HCT116 (cell line): ENCODE results near the gene GFY. TPM values are rescaled to one million over a fixed set of nuclear protein-coding genes. Genes with fewer than 3 reads are reported as not detected.

Experiments used
- ATAC-seq: fragments of 200-7000 bp; cut with Tn5 transposase; 2 replicates; pipeline ENCODE4 v1.9.1; 2020; ENCODE audit warnings: mild to moderate bottlenecking, moderate library complexity
- BruUV-seq: library from RNA; stranded (reverse); fragments of 400-500 nt; replicated peaks from 2 replicates; lab custom pipeline; 2021; lab: Mats Ljungman, UMichigan
- CTCF ChIA-PET: fragments of 300-600 bp; sonication (Branson Sonifier 250); formaldehyde crosslinking; loops from one replicate; lab custom pipeline; 2021; ENCODE audit warnings: antibody characterized with exemption; lab: Charles Lee
- POLR2A ChIA-PET: fragments of 300-600, 350-600 bp; sonication (Branson Sonifier 250); formaldehyde crosslinking; loops from one replicate; lab custom pipeline; 2021; ENCODE audit warnings: antibody characterized with exemption; lab: Charles Lee
- RAD21 ChIA-PET, 2 experiments: fragments of 300-600 bp; sonication (Branson Sonifier 250); formaldehyde crosslinking; loops; one replicate each; lab custom pipeline; 2023; ENCODE audit warnings: low total read pairs in 2 of 2; ENCODE audit not compliant: uncharacterized antibody in 2 of 2, unreplicated experiment in 2 of 2, low non-redundant PET in 1 of 2; lab: Charles Lee
- DNase-seq: peaks from one replicate; pipeline ENCODE4 v3.0.0-alpha.2; 2010; ENCODE audit warnings: low read depth, low spot score
- H2AFZ ChIP-seq: fragments of 200-600 bp; shearing (Covaris generic), sonication (generic); 2 replicates; pipeline ENCODE4 v1.6.1; 2017; ENCODE audit warnings: low read depth, mixed run types, mixed read lengths, antibody characterized with exemption, low read length; ENCODE audit not compliant: poor library complexity, severe bottlenecking
- H3K27ac ChIP-seq: 2 replicates; pipeline ENCODE4 v1.5.1; 2012; ENCODE audit warnings: low read depth, low read length
- H3K27me3 ChIP-seq: fragments of 200-600 bp; sonication (generic); 2 replicates; pipeline ENCODE4 v1.6.1; 2016; ENCODE audit warnings: mixed run types, low read length, mixed read lengths; ENCODE audit not compliant: insufficient read depth
- H3K36me3 ChIP-seq, 2 experiments: fragments of 200-500 bp in 1 of 2; fragments of 200-600 bp in 1 of 2; sonication (Bioruptor generic) in 1 of 2; sonication (generic) in 1 of 2; 2 replicates each; pipeline versions ENCODE4 v1.5.1 to v1.6.1; 2014 to 2016; ENCODE audit warnings: low read length in 2 of 2, inconsistent platforms in 1 of 2, mixed read lengths in 1 of 2, mixed run types in 1 of 2; ENCODE audit not compliant: insufficient read depth in 2 of 2, control insufficient read depth in 1 of 2
- H3K4me1 ChIP-seq, 2 experiments: fragments of 200-600 bp in 1 of 2; sonication (generic) in 1 of 2; 2 replicates each; pipeline versions ENCODE4 v1.5.1 to v1.6.1; 2012 to 2017; ENCODE audit warnings: low read length in 2 of 2, inconsistent platforms in 1 of 2, mild to moderate bottlenecking in 1 of 2, mixed read lengths in 1 of 2, mixed run types in 1 of 2, moderate library complexity in 1 of 2; ENCODE audit not compliant: insufficient read depth in 2 of 2, control insufficient read depth in 1 of 2
- H3K4me2 ChIP-seq: fragments of 200-600 bp; sonication (generic); 2 replicates; pipeline ENCODE4 v1.6.1; 2017; ENCODE audit warnings: mixed run types, low read length, mixed read lengths
- H3K4me3 ChIP-seq, 2 experiments: fragments of 200-600 bp in 1 of 2; sonication (generic) in 1 of 2; replicated peaks in 1 of 2; 2 replicates each; pipeline ENCODE4 v1.5.1; 2011 to 2016; ENCODE audit warnings: low read length in 2 of 2, control low read depth in 1 of 2, low read depth in 1 of 2, mild to moderate bottlenecking in 1 of 2, mixed read lengths in 1 of 2, mixed run types in 1 of 2
- H3K79me2 ChIP-seq: fragments of 200-600 bp; sonication (generic); 2 replicates; pipeline ENCODE4 v1.6.1; 2017; ENCODE audit warnings: mild to moderate bottlenecking, mixed run types, low read length, moderate library complexity, mixed read lengths; ENCODE audit not compliant: insufficient read depth
- H3K9ac ChIP-seq: fragments of 200-600 bp; sonication (generic); 2 replicates; pipeline ENCODE4 v1.6.1; 2016; ENCODE audit warnings: low read length, mixed read lengths
- H3K9me2 ChIP-seq: fragments of 200-600 bp; sonication (generic), shearing (Covaris generic); 2 replicates; pipeline ENCODE4 v1.6.1; 2017; ENCODE audit warnings: mixed run types, mild to moderate bottlenecking, moderate library complexity; ENCODE audit not compliant: insufficient read depth
- H3K9me3 ChIP-seq, 2 experiments: fragments of 200-500 bp in 1 of 2; fragments of 200-600 bp in 1 of 2; sonication (Bioruptor generic) in 1 of 2; sonication (generic) in 1 of 2; 2 replicates each; pipeline ENCODE4 v1.6.1; 2014 to 2017; ENCODE audit warnings: low read length in 2 of 2, mixed read lengths in 2 of 2, inconsistent platforms in 1 of 2, low read depth in 1 of 2, mild to moderate bottlenecking in 1 of 2, mixed run types in 1 of 2, moderate library complexity in 1 of 2; ENCODE audit not compliant: control insufficient read depth in 1 of 2, insufficient read depth in 1 of 2
- H4K20me1 ChIP-seq: fragments of 200-600 bp; sonication (generic), shearing (Covaris generic); 2 replicates; pipeline ENCODE4 v1.6.1; 2017; ENCODE audit warnings: mixed run types, mild to moderate bottlenecking, moderate library complexity; ENCODE audit not compliant: insufficient read depth
- CBX3 ChIP-seq: IDR thresholded peaks from 2 replicates; pipeline ENCODE4 v1.6.1; 2012; ENCODE audit warnings: low read depth
- ELF1 ChIP-seq: IDR thresholded peaks from 2 replicates; pipeline ENCODE4 v1.6.1; 2012; ENCODE audit warnings: low read depth, borderline replicate concordance
- EZH2 ChIP-seq: fragments of 200-600 bp; sonication (generic); IDR thresholded peaks from 2 replicates; pipeline ENCODE4 v1.6.1; 2017; ENCODE audit warnings: antibody characterized with exemption, mixed run types
- FOSL1 ChIP-seq: IDR thresholded peaks from 2 replicates; pipeline ENCODE4 v1.6.1; 2012; ENCODE audit warnings: low read depth
- POLR2A ChIP-seq: IDR thresholded peaks from 2 replicates; pipeline ENCODE4 v1.7.0; 2011; ENCODE audit warnings: borderline replicate concordance; ENCODE audit not compliant: insufficient read depth, insufficient read length; ENCODE audit errors: extremely low read depth
- POLR2AphosphoS5 ChIP-seq: IDR thresholded peaks from 2 replicates; pipeline ENCODE4 v1.6.1; 2011; ENCODE audit warnings: mild to moderate bottlenecking, low read depth, low read length, moderate library complexity
- RAD21 ChIP-seq: IDR thresholded peaks from 2 replicates; pipeline ENCODE4 v1.6.1; 2012; ENCODE audit warnings: low read depth, mild to moderate bottlenecking
- REST ChIP-seq: IDR thresholded peaks from 2 replicates; pipeline ENCODE4 v1.6.1; 2012; ENCODE audit warnings: low read depth
- SIN3A ChIP-seq: IDR thresholded peaks from 2 replicates; pipeline ENCODE4 v1.6.1; 2012; ENCODE audit warnings: low read depth
- ZFX ChIP-seq: fragments of 450-650 bp; IDR thresholded peaks from 2 replicates; pipeline ENCODE4 v1.6.1; 2017
- ZNF274 ChIP-seq: fragments of 200-500 bp; sonication (Bioruptor generic); IDR thresholded peaks from 2 replicates; pipeline ENCODE4 v1.6.1; 2014; ENCODE audit warnings: mild to moderate bottlenecking, low read depth, low read length, inconsistent platforms
- intact Hi-C: fragments of 100-400 bp; cut with micrococcal nuclease; formaldehyde crosslinking; loops from 2 replicates; pipeline ENCODE4 v1.10.0; 2022
- total RNA-seq: library from RNA; stranded (reverse); gene quantifications from one replicate; pipeline ENCODE4 v1.2.1, GENCODE V29; 2021; ENCODE audit not compliant: unreplicated experiment
- TF ChIP-seq, protein P1 (sequence below), 3 experiments: fragments of 200-600 bp in 1 of 3; sonication (generic) in 1 of 3; IDR thresholded peaks in 2 of 3; conservative IDR thresholded peaks in 1 of 3; 2 replicates each; pipeline ENCODE4 v1.5.1; 2012 to 2017; ENCODE audit warnings: low read depth in 2 of 3, low read length in 2 of 3, antibody characterized with exemption in 1 of 3, borderline replicate concordance in 1 of 3, control low read depth in 1 of 3, mild to moderate bottlenecking in 1 of 3, mixed read lengths in 1 of 3, mixed run types in 1 of 3, moderate library complexity in 1 of 3; ENCODE audit not compliant: insufficient read depth in 1 of 3

Gene GFY
- total RNA-seq, 1 experiment from 2014 or later, result 2.6 TPM

GRCh38 chr19:49474542-49474924 is 49.3 kb downstream of the GFY start:
- TF ChIP-seq, protein P1, sequence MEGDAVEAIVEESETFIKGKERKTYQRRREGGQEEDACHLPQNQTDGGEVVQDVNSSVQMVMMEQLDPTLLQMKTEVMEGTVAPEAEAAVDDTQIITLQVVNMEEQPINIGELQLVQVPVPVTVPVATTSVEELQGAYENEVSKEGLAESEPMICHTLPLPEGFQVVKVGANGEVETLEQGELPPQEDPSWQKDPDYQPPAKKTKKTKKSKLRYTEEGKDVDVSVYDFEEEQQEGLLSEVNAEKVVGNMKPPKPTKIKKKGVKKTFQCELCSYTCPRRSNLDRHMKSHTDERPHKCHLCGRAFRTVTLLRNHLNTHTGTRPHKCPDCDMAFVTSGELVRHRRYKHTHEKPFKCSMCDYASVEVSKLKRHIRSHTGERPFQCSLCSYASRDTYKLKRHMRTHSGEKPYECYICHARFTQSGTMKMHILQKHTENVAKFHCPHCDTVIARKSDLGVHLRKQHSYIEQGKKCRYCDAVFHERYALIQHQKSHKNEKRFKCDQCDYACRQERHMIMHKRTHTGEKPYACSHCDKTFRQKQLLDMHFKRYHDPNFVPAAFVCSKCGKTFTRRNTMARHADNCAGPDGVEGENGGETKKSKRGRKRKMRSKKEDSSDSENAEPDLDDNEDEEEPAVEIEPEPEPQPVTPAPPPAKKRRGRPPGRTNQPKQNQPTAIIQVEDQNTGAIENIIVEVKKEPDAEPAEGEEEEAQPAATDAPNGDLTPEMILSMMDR (IDR thresholded peaks at IDR 0.05 in 2 of 3, conservative IDR thresholded peaks at IDR 0.05 in 1 of 3; ENCODE audit: borderline replicate concordance in 1 of 3, insufficient read depth in 1 of 3, low read depth in 2 of 3, low read length in 2 of 3), result no peak
- TF ChIP-seq RAD21 (no peak), POLR2A (no peak), REST (no peak), ZFX (no peak), ZNF274 (no peak), POLR2AphosphoS5 (no peak), EZH2 (no peak), SIN3A (no peak), CBX3 (no peak), FOSL1 (no peak), ELF1 (no peak)
- no peaks in the 10 kb centered on the region for H3K27me3 ChIP-seq
- H3K9me3 ChIP-seq, result no peaks in the 10 kb centered on the region
- intact Hi-C loops, result no loop called here
- BruUV-seq, result no TSS peak
- no peak for ATAC-seq
- peak overlapping the region; percentile 71 for H2AFZ ChIP-seq
- no peaks in the 10 kb centered on the region for H3K79me2 ChIP-seq
- peak overlapping the region; percentile 72; the same call in 1 of the 2 replicates for H3K9ac ChIP-seq
- no peaks in the 10 kb centered on the region; a peak in 1 of 4 replicates for H3K36me3 ChIP-seq
- H3K4me1 ChIP-seq, result peaks cover 31 to 55% of the 10 kb centered on the region in 2 experiments
- H3K4me3 ChIP-seq, result peak overlapping the region; percentile 54 to 71
- no peak for DNase-seq
- H3K27ac ChIP-seq, result no peak overlapping the region
- no peaks in the 10 kb centered on the region for H4K20me1 ChIP-seq
- CTCF ChIA-PET, result interaction anchor here (2.1 kb wide), 1 partner anchor 96 kb away, joined by 8 read pairs; no protein-coding TSS in a partner anchor
- H3K9me2 ChIP-seq, result no peaks in the 10 kb centered on the region
- POLR2A ChIA-PET, result interaction anchor here (2.5 kb wide), 1 partner anchor 21 kb away, joined by 7 read pairs; the partner anchor contains the start of gene RPS11
- H3K4me2 ChIP-seq, result peak overlapping the region; percentile 99
- RAD21 ChIA-PET, result interaction anchor here in 1 of 2 experiments (0.7 kb wide), 1 partner anchor 49 kb away, joined by 4 read pairs; no protein-coding TSS in a partner anchor
